ENCODE data around the gene C11orf91. TPM values are rescaled to one million over a fixed set of nuclear protein-coding genes. Genes with fewer than 3 reads are reported as not detected.

Gene C11orf91
- total and polyA plus RNA-seq, 4 donors, result not detected

GRCh38 chr11:33722590-33723234 lies 22.1 kb upstream of the C11orf91 start:
- no peaks in the 10 kb centered on the region for H3K9me3 ChIP-seq (ENCODE audit: control insufficient read depth, insufficient read depth, low read length)
- 100% methylated on average over 1 of the region's 2 CpGs for WGBS (ENCODE audit: insufficient coverage)
- no peak for DNase-seq (ENCODE audit: low read depth in 4 of 6, low spot score in 6 of 6)
- peak overlapping the region; percentile 6 for H3K27ac ChIP-seq (ENCODE audit: low read depth, low read length)
- peaks cover 19% of the 10 kb centered on the region for H3K4me1 ChIP-seq (ENCODE audit: control insufficient read depth, insufficient read depth, low read length)
- no peak overlapping the region for H3K4me3 ChIP-seq (ENCODE audit: low read depth, low read length)
- H3K36me3 ChIP-seq (ENCODE audit: control insufficient read depth, insufficient read depth, low read length), result peaks cover 17% of the 10 kb centered on the region
- H3K27me3 ChIP-seq (ENCODE audit: control insufficient read depth, insufficient read depth, low read length), result no peaks in the 10 kb centered on the region

GRCh38 chr11:33721984-33722383 lies 21.4 kb upstream of the C11orf91 start:
- Histone ChIP-seq H3K4me1 (ENCODE audit: control insufficient read depth, insufficient read depth, low read length) (peaks cover 19% of the 10 kb centered on the region), H3K36me3 (ENCODE audit: control insufficient read depth, insufficient read depth, low read length) (peaks cover 17% of the 10 kb centered on the region), H3K27me3 (ENCODE audit: control insufficient read depth, insufficient read depth, low read length) (no peaks in the 10 kb centered on the region), H3K27ac (ENCODE audit: low read depth, low read length) (no peak overlapping the region), H3K9me3 (ENCODE audit: control insufficient read depth, insufficient read depth, low read length) (no peaks in the 10 kb centered on the region), H3K4me3 (ENCODE audit: low read depth, low read length) (no peak overlapping the region)
- DNase-seq (ENCODE audit: low read depth in 4 of 6, low spot score in 6 of 6), result no peak
- WGBS (ENCODE audit: insufficient coverage), result 70% methylated on average over 2 of the region's 5 CpGs

DNA sequence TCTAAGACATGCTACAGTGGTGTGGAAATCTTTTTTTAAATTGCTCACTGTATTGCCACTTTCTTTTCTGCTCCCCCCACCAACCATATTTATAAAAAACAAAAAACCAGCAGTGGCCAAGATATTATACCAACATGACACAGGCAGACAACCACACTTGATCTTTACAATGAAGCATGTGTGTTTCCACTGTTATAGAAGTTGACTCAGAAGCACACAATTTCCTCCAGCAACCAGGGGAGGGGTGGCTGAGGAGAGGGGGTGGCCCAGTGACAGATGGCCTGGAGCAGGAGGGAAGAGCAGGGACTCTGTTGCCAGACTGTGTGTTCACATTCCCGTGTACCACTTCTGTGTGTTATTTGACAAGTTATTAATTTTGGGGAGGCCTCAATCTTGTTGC lies 20.8 kb upstream of the C11orf91 start:
- peak overlapping the region; percentile 49 for H3K27ac ChIP-seq (ENCODE audit: low read depth, low read length)
- peak in 1 of 6 donors; percentile 49 for DNase-seq (ENCODE audit: low read depth in 4 of 6, low spot score in 6 of 6)
- 20% methylated on average over 1 of the region's 1 CpG for WGBS (ENCODE audit: insufficient coverage)
- no peaks in the 10 kb centered on the region for H3K27me3 ChIP-seq (ENCODE audit: control insufficient read depth, insufficient read depth, low read length)
- H3K4me3 ChIP-seq (ENCODE audit: low read depth, low read length), result no peak overlapping the region
- H3K9me3 ChIP-seq (ENCODE audit: control insufficient read depth, insufficient read depth, low read length), result no peaks in the 10 kb centered on the region
- H3K4me1 ChIP-seq (ENCODE audit: control insufficient read depth, insufficient read depth, low read length), result peaks cover 19% of the 10 kb centered on the region
- peaks cover 20% of the 10 kb centered on the region for H3K36me3 ChIP-seq (ENCODE audit: control insufficient read depth, insufficient read depth, low read length)

- no peak for DNase-seq (ENCODE audit: low read depth in 4 of 6, low spot score in 6 of 6)
- Histone ChIP-seq H3K9me3 (ENCODE audit: control insufficient read depth, insufficient read depth, low read length) (no peaks in the 10 kb centered on the region), H3K36me3 (ENCODE audit: control insufficient read depth, insufficient read depth, low read length) (peaks cover 20% of the 10 kb centered on the region), H3K4me1 (ENCODE audit: control insufficient read depth, insufficient read depth, low read length) (peaks cover 19% of the 10 kb centered on the region), H3K27ac (ENCODE audit: low read depth, low read length) (no peak overlapping the region), H3K27me3 (ENCODE audit: control insufficient read depth, insufficient read depth, low read length) (no peaks in the 10 kb centered on the region), H3K4me3 (ENCODE audit: low read depth, low read length) (no peak overlapping the region)
- WGBS (ENCODE audit: insufficient coverage), result 74% methylated on average over 4 of the region's 5 CpGs
These were observed 19.0 kb upstream of the C11orf91 start for GRCh38 chr11:33719587-33719986.

GRCh38 chr11:33718440-33718839 lies 17.8 kb upstream of the C11orf91 start:
- Histone ChIP-seq H3K27me3 (ENCODE audit: control insufficient read depth, insufficient read depth, low read length) (no peaks in the 10 kb centered on the region), H3K4me3 (ENCODE audit: low read depth, low read length) (no peak overlapping the region), H3K9me3 (ENCODE audit: control insufficient read depth, insufficient read depth, low read length) (no peaks in the 10 kb centered on the region), H3K4me1 (ENCODE audit: control insufficient read depth, insufficient read depth, low read length) (peaks cover 11% of the 10 kb centered on the region), H3K27ac (ENCODE audit: low read depth, low read length) (no peak overlapping the region), H3K36me3 (ENCODE audit: control insufficient read depth, insufficient read depth, low read length) (peaks cover 20% of the 10 kb centered on the region)
- 72% methylated on average over 2 of the region's 2 CpGs for WGBS (ENCODE audit: insufficient coverage)
- DNase-seq (ENCODE audit: low read depth in 4 of 6, low spot score in 6 of 6), result no peak

- H3K27ac ChIP-seq (ENCODE audit: low read depth, low read length), result no peak overlapping the region
- peaks cover 15% of the 10 kb centered on the region for H3K36me3 ChIP-seq (ENCODE audit: control insufficient read depth, insufficient read depth, low read length)
- H3K4me1 ChIP-seq (ENCODE audit: control insufficient read depth, insufficient read depth, low read length), result no peaks in the 10 kb centered on the region
- H3K27me3 ChIP-seq (ENCODE audit: control insufficient read depth, insufficient read depth, low read length), result no peaks in the 10 kb centered on the region
- no peak overlapping the region for H3K4me3 ChIP-seq (ENCODE audit: low read depth, low read length)
- peak in 1 of 6 donors; percentile 52 for DNase-seq (ENCODE audit: low read depth in 4 of 6, low spot score in 6 of 6)
- H3K9me3 ChIP-seq (ENCODE audit: control insufficient read depth, insufficient read depth, low read length), result no peaks in the 10 kb centered on the region
- no CpG with 5 or more reads among the region's 2 CpGs for WGBS (ENCODE audit: insufficient coverage)
These were observed 15.6 kb upstream of the C11orf91 start for GRCh38 chr11:33716243-33716642.

GRCh38 chr11:33713856-33714398 lies 13.3 kb upstream of the C11orf91 start:
- Histone ChIP-seq H3K9me3 (ENCODE audit: control insufficient read depth, insufficient read depth, low read length) (no peaks in the 10 kb centered on the region), H3K36me3 (ENCODE audit: control insufficient read depth, insufficient read depth, low read length) (peaks cover 3% of the 10 kb centered on the region), H3K4me3 (ENCODE audit: low read depth, low read length) (no peak overlapping the region), H3K4me1 (ENCODE audit: control insufficient read depth, insufficient read depth, low read length) (no peaks in the 10 kb centered on the region), H3K27ac (ENCODE audit: low read depth, low read length) (no peak overlapping the region), H3K27me3 (ENCODE audit: control insufficient read depth, insufficient read depth, low read length) (no peaks in the 10 kb centered on the region)
- no peak for DNase-seq (ENCODE audit: low read depth in 4 of 6, low spot score in 6 of 6)
- WGBS (ENCODE audit: insufficient coverage), result 63% methylated on average over 2 of the region's 4 CpGs

DNA sequence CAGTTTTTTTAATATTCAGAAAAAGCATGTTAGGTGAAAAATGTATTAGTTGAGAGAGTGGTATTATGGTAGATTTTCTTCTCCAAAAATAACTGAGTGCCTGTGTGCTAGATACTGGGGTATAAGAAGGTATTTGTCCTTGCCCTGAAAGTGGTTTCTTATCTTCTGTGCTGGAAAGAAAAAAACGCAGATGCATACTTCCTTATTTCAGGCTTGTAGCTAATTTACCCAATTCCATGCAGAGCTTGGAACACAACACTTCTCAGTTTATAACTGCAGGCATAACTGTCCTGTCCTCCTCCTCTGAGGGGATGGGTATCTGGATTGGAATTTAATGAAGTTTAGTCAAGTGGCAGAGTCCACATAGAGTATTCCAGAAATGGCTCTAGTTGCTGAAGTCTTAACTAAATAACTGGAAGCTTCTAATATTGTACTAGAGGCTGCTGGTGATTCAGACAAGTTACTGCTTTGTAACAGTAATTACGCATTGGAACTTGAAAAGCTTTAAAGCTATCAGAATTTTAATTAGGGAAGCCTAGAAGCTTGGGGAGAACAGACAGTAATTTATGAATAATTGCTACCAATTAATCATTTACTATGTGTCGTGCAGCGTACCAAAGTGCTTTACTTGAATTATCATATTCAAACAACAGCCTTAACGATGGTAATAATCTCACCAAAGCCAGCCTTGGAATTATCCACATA lies 12.7 kb upstream of the C11orf91 start:
- 71% methylated on average over 2 of the region's 5 CpGs for WGBS (ENCODE audit: insufficient coverage)
- peak in 1 of 6 donors; percentile 75 for DNase-seq (ENCODE audit: low read depth in 4 of 6, low spot score in 6 of 6)
- no peaks in the 10 kb centered on the region for H3K9me3 ChIP-seq (ENCODE audit: control insufficient read depth, insufficient read depth, low read length)
- H3K4me1 ChIP-seq (ENCODE audit: control insufficient read depth, insufficient read depth, low read length), result no peaks in the 10 kb centered on the region
- H3K36me3 ChIP-seq (ENCODE audit: control insufficient read depth, insufficient read depth, low read length), result peaks cover 3% of the 10 kb centered on the region
- no peak overlapping the region for H3K27ac ChIP-seq (ENCODE audit: low read depth, low read length)
- H3K27me3 ChIP-seq (ENCODE audit: control insufficient read depth, insufficient read depth, low read length), result no peaks in the 10 kb centered on the region
- no peak overlapping the region for H3K4me3 ChIP-seq (ENCODE audit: low read depth, low read length)

- H3K27ac ChIP-seq (ENCODE audit: low read depth, low read length), result no peak overlapping the region
- 88% methylated on average over 1 of the region's 3 CpGs for WGBS (ENCODE audit: insufficient coverage)
- DNase-seq (ENCODE audit: low read depth in 4 of 6, low spot score in 6 of 6), result no peak
- H3K4me1 ChIP-seq (ENCODE audit: control insufficient read depth, insufficient read depth, low read length), result no peaks in the 10 kb centered on the region
- H3K36me3 ChIP-seq (ENCODE audit: control insufficient read depth, insufficient read depth, low read length), result peaks cover 3% of the 10 kb centered on the region
- H3K4me3 ChIP-seq (ENCODE audit: low read depth, low read length), result no peak overlapping the region
- no peaks in the 10 kb centered on the region for H3K27me3 ChIP-seq (ENCODE audit: control insufficient read depth, insufficient read depth, low read length)
- H3K9me3 ChIP-seq (ENCODE audit: control insufficient read depth, insufficient read depth, low read length), result no peaks in the 10 kb centered on the region
These were observed 11.8 kb upstream of the C11orf91 start for GRCh38 chr11:33712436-33712835.

DNA sequence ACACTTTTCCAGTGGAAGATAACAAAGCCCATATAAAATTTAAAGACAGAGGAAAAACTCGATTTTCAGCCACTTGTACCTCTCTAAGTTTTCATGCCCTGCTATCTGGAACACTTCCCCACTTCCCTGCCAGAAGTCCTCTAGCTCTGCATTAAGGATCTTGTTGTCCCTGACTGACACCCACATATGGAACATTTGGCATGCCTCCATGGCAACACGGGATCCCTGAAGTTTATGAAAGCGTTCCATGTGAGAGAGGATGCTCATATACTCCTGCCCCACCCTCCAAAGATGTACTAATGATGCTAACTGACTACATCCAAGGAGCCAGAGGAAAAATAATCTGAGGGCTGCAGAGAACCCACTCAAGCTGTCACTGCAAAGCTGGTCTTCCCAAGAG lies 8.8 kb upstream of the C11orf91 start:
- Histone ChIP-seq H3K9me3 (ENCODE audit: control insufficient read depth, insufficient read depth, low read length) (no peaks in the 10 kb centered on the region), H3K4me1 (ENCODE audit: control insufficient read depth, insufficient read depth, low read length) (peaks cover 3% of the 10 kb centered on the region)

More for the DNA sequence above, 8.8 kb upstream of the C11orf91 start:
- no peak overlapping the region for H3K4me3 ChIP-seq (ENCODE audit: low read depth, low read length)
- no peak overlapping the region for H3K27ac ChIP-seq (ENCODE audit: low read depth, low read length)
- 88% methylated on average over 1 of the region's 3 CpGs for WGBS (ENCODE audit: insufficient coverage)
- no peaks in the 10 kb centered on the region for H3K27me3 ChIP-seq (ENCODE audit: control insufficient read depth, insufficient read depth, low read length)
- H3K36me3 ChIP-seq (ENCODE audit: control insufficient read depth, insufficient read depth, low read length), result no peaks in the 10 kb centered on the region
- DNase-seq (ENCODE audit: low read depth in 4 of 6, low spot score in 6 of 6), result no peak
